Measurements from ENCODE around the gene CORO7. TPM values are rescaled to one million over a fixed set of nuclear protein-coding genes. Genes with fewer than 3 reads are reported as not detected.

CORO7 gene
- total and polyA plus RNA-seq, 7 donors: 3.4 to 7.9 (median 5.8) TPM

DNA sequence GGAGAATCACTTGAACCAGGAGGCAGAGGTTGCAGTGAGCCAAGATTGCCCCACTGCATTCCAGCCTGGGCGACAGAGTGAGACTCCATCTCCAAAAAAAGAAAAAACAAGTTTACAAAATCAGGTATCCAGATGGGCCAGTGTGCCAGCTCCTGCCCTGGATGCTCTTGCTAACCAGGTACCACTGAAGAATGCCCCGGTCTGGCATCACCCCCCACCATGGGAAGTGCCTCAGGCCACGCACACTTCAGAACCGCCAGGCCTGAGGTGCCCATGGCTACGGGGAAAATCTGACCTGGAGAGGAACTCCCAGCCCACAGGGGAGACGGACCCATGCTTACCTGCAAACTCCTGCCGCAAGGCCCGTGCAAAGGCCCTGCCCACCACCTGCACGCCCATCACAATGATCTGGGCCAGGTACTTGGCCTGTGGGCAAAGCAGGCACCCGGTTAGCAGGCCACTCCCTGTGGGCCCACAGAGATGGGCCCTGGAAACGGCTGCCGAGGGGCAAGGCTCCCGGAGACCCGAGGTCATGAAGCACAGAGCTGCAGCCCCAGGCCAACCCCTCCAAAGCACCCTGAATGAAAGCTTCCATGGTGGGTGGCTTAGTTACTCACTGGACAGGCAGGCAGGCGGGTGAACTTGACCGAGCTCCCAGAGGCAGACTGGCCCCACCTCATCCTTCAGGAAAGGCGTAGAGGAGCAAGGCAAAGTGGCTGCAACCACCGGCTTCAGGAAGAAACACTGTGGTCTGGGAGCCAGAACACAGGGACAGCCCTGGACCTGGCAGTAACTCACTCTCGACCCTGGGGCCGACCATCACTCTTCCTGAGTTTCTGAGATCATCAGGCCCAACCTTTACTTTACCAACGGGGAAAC is 73.3 kb downstream of the CORO7 start:
- no peaks in the 10 kb centered on the region for H3K27me3 ChIP-seq (ENCODE audit: insufficient read depth in 3 of 3, low read length in 2 of 3)
- H3K9me3 ChIP-seq: no peaks in the 10 kb centered on the region
- TF ChIP-seq, protein P1, sequence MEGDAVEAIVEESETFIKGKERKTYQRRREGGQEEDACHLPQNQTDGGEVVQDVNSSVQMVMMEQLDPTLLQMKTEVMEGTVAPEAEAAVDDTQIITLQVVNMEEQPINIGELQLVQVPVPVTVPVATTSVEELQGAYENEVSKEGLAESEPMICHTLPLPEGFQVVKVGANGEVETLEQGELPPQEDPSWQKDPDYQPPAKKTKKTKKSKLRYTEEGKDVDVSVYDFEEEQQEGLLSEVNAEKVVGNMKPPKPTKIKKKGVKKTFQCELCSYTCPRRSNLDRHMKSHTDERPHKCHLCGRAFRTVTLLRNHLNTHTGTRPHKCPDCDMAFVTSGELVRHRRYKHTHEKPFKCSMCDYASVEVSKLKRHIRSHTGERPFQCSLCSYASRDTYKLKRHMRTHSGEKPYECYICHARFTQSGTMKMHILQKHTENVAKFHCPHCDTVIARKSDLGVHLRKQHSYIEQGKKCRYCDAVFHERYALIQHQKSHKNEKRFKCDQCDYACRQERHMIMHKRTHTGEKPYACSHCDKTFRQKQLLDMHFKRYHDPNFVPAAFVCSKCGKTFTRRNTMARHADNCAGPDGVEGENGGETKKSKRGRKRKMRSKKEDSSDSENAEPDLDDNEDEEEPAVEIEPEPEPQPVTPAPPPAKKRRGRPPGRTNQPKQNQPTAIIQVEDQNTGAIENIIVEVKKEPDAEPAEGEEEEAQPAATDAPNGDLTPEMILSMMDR (IDR thresholded peaks at IDR 0.05): no peak
- peaks cover 5 to 18% of the 10 kb centered on the region in 2 donors for H3K36me3 ChIP-seq (ENCODE audit: insufficient read depth in 1 of 2, low read depth in 1 of 2)
- H3K4me1 ChIP-seq: peaks cover 36% of the 10 kb centered on the region
- H3K4me3 ChIP-seq: no peak overlapping the region
- WGBS, 3 donors: 87 to 90% (median 89%) methylated on average over 20 to 21 of the region's 21 CpGs
- ATAC-seq (no peak), DNase-seq (no peak)
- no peak overlapping the region for H3K27ac ChIP-seq
- intact Hi-C loops (cut with DNase I): no loop called here

DNA sequence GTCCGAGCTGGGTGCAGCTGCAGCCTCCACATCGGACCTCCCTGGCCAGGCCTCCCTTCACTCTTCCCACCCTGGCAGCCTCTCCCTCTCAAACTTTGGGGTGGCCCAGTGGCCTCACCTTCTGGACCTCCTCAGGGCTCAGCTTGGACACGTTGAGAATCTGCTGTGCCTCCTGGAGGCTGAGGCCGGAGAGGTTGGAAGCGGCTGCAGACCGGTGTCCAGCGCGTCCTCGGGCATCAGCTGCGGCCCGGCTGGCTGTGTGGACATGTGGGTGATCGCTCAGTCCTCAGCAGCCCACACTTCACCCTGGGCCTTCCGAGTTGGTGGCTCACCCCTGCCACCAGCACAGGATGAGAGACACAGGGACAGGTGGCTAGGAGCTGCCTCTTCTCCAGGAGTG is 75.1 kb downstream of the CORO7 start:
- TF ChIP-seq, protein P1 (IDR thresholded peaks at IDR 0.05): no peak
- Histone ChIP-seq H3K4me3 (no peak overlapping the region), H3K4me1 (peaks cover 17% of the 10 kb centered on the region), H3K36me3 (ENCODE audit: insufficient read depth in 1 of 2, low read depth in 1 of 2) (peaks cover 5 to 18% of the 10 kb centered on the region in 2 donors), H3K27me3 (ENCODE audit: insufficient read depth in 3 of 3, low read length in 2 of 3) (no peaks in the 10 kb centered on the region), H3K27ac (no peak overlapping the region), H3K9me3 (no peaks in the 10 kb centered on the region)
- no peak for DNase-seq
- 89 to 95% (median 90%) methylated on average over 13 of the region's 13 CpGs for WGBS, 3 donors
- ATAC-seq: no peak
- intact Hi-C loops (cut with DNase I): no loop called here

DNA sequence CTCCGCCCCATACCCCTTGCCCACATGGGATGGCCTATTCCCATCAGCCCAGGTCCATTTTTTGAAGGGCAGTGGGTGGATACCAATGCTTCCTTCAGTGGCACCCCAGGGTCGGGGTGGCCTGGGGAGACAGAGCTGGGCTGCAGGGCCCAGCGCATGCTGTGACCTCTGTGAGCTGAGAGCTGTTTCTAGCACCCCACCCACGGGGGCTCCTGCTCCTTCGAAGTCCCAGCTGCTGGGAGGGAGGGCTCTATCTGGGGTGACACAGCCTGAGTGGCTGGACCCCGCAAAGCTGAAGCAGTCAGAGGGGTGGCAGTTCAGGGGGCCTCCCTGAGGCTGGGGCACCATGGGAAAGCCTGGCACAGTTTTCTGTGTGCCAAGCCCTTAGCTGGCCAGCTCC is 76.0 kb downstream of the CORO7 start:
- TF ChIP-seq, protein P1 (IDR thresholded peaks at IDR 0.05): no peak
- no peak overlapping the region for H3K4me3 ChIP-seq
- DNase-seq (no peak), ATAC-seq (no peak)
- peaks cover 5 to 20% of the 10 kb centered on the region in 2 donors for H3K36me3 ChIP-seq (ENCODE audit: insufficient read depth in 1 of 2, low read depth in 1 of 2)
- H3K27me3 ChIP-seq (ENCODE audit: insufficient read depth in 3 of 3, low read length in 2 of 3): no peaks in the 10 kb centered on the region
- WGBS, 3 donors: 75 to 91% (median 77%) methylated on average over 6 of the region's 6 CpGs
- H3K4me1 ChIP-seq: peaks cover 12% of the 10 kb centered on the region
- H3K9me3 ChIP-seq: no peaks in the 10 kb centered on the region
- no peak overlapping the region for H3K27ac ChIP-seq
- intact Hi-C loops (cut with DNase I): no loop called here

DNA sequence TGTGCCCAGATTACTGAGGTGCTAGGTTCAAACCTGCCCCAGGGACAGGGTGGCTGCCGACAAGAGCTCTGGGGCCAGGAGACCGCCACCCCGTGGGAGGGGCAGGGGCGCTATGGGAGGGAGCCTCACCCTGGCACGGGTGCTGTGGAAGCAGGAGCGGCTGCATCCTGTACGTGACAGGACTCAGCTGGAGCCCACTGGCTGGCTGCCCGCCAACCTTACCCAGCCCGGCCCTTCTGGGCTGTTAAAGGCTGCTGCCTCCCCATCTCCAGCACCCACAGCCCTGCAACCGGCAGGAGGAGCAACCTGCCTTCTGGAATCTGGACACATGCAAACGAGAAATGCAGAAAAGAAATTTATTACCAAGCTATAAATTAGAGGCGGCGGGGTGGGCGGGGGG is 76.5 kb downstream of the CORO7 start:
- no peaks in the 10 kb centered on the region for H3K27me3 ChIP-seq (ENCODE audit: insufficient read depth in 3 of 3, low read length in 2 of 3)
- intact Hi-C loops (cut with DNase I): loop anchor here (10.0 kb wide), 2 partner anchors 135 to 355 kb away; no protein-coding TSS in a partner anchor
- DNase-seq: no peak
- peaks cover 8% of the 10 kb centered on the region for H3K4me1 ChIP-seq
- no peak overlapping the region for H3K4me3 ChIP-seq
- TF ChIP-seq, protein P1 (IDR thresholded peaks at IDR 0.05): no peak
- peaks cover 5 to 20% of the 10 kb centered on the region in 2 donors for H3K36me3 ChIP-seq (ENCODE audit: insufficient read depth in 1 of 2, low read depth in 1 of 2)
- no peak overlapping the region for H3K27ac ChIP-seq
- ATAC-seq: peak in 2 of 4 donors; percentile 18 to 23
- 51 to 62% (median 58%) methylated on average over 14 of the region's 14 CpGs for WGBS, 3 donors
- H3K9me3 ChIP-seq: no peaks in the 10 kb centered on the region

All from psoas muscle (tissue), 8 donors.